ENCODE results near the gene ANTXR2. TPM values are rescaled to one million over a fixed set of nuclear protein-coding genes. Genes with fewer than 3 reads are reported as not detected.

The ANTXR2 gene
- total RNA-seq, 1 donor from 2014 or later = 46.9 TPM

GRCh38 chr4:80092088-80092487, 19.1 kb upstream of the ANTXR2 start:
- DNase-seq (ENCODE audit: low spot score) = no peak

GRCh38 chr4:80091688-80092087, 18.7 kb upstream of the ANTXR2 start:
- DNase-seq (ENCODE audit: low spot score) = no peak

GRCh38 chr4:80091184-80091583, 18.2 kb upstream of the ANTXR2 start:
- DNase-seq (ENCODE audit: low spot score) = no peak

GRCh38 chr4:80090090-80090489, 17.1 kb upstream of the ANTXR2 start:
- no peak for DNase-seq (ENCODE audit: low spot score)

GRCh38 chr4:80088471-80088870, 15.4 kb upstream of the ANTXR2 start:
- no peak for DNase-seq (ENCODE audit: low spot score)

- DNase-seq (ENCODE audit: low spot score) = no peak
Observed at GRCh38 chr4:80086296-80086695, 13.3 kb upstream of the ANTXR2 start.

GRCh38 chr4:80085081-80085480, 12.1 kb upstream of the ANTXR2 start:
- DNase-seq (ENCODE audit: low spot score) = no peak

- DNase-seq (ENCODE audit: low spot score) = no peak
Observed at GRCh38 chr4:80082693-80083092, 9.7 kb upstream of the ANTXR2 start.

- no peak for DNase-seq (ENCODE audit: low spot score)
Observed at GRCh38 chr4:80081566-80081965, 8.5 kb upstream of the ANTXR2 start.

- DNase-seq (ENCODE audit: low spot score) = no peak
Observed at GRCh38 chr4:80079255-80079923, 6.4 kb upstream of the ANTXR2 start.

- DNase-seq (ENCODE audit: low spot score) = no peak
Observed at GRCh38 chr4:80078346-80079092, 5.5 kb upstream of the ANTXR2 start.

GRCh38 chr4:80077639-80078038, 4.6 kb upstream of the ANTXR2 start:
- DNase-seq (ENCODE audit: low spot score) = no peak

GRCh38 chr4:80076681-80077080, 3.7 kb upstream of the ANTXR2 start:
- no peak for DNase-seq (ENCODE audit: low spot score)

GRCh38 chr4:80075995-80076675, 3.1 kb upstream of the ANTXR2 start:
- DNase-seq (ENCODE audit: low spot score) = no peak

GRCh38 chr4:80074651-80075050, 1.6 kb upstream of the ANTXR2 start:
- DNase-seq (ENCODE audit: low spot score) = no peak

GRCh38 chr4:80074069-80074468, 1.0 kb upstream of the ANTXR2 start:
- no peak for DNase-seq (ENCODE audit: low spot score)

GRCh38 chr4:80073473-80074008, 512 bp upstream of the ANTXR2 start:
- no peak for DNase-seq (ENCODE audit: low spot score)

GRCh38 chr4:80072228-80072743, 743 bp downstream of the ANTXR2 start:
- DNase-seq (ENCODE audit: low spot score) = peak; percentile 25

- DNase-seq (ENCODE audit: low spot score) = no peak
Observed at GRCh38 chr4:80071604-80072227, 1.3 kb downstream of the ANTXR2 start.

- DNase-seq (ENCODE audit: low spot score) = peak; percentile 6
Observed at GRCh38 chr4:80070880-80071603, 2.0 kb downstream of the ANTXR2 start.

All from umbilical cord (tissue), 2 donors.